ENCODE data around the gene FGF14.

Gene FGF14

GRCh38 chr13:101875717-101876393 is 526.0 kb downstream of the FGF14 start:
- no peak for TF ChIP-seq CTCF (IDR thresholded peaks at IDR 0.05; ENCODE audit: extremely low read depth, insufficient read depth, missing control alignments)
- in situ Hi-C loops (cut with MboI; ENCODE audit: low pct_unique_long_range_greater_than_20kb, low sequenced_read_pairs, unreplicated experiment) = no loop called here
- DNase-seq (ENCODE audit: low spot score) = no peak

- no peak for TF ChIP-seq CTCF (IDR thresholded peaks at IDR 0.05; ENCODE audit: extremely low read depth, insufficient read depth, missing control alignments)
- no peak for DNase-seq (ENCODE audit: low spot score)
- in situ Hi-C loops (cut with MboI; ENCODE audit: low pct_unique_long_range_greater_than_20kb, low sequenced_read_pairs, unreplicated experiment) = no loop called here
Measured at GRCh38 chr13:101875091-101875490, 526.8 kb downstream of the FGF14 start.

- TF ChIP-seq CTCF (IDR thresholded peaks at IDR 0.05; ENCODE audit: extremely low read depth, insufficient read depth, missing control alignments) = no peak
- in situ Hi-C loops (cut with MboI; ENCODE audit: low pct_unique_long_range_greater_than_20kb, low sequenced_read_pairs, unreplicated experiment) = no loop called here
- DNase-seq (ENCODE audit: low spot score) = no peak
Measured at GRCh38 chr13:101869553-101869952, 532.3 kb downstream of the FGF14 start.

- DNase-seq (ENCODE audit: low spot score) = no peak
- no peak for TF ChIP-seq CTCF (IDR thresholded peaks at IDR 0.05; ENCODE audit: extremely low read depth, insufficient read depth, missing control alignments)
- in situ Hi-C loops (cut with MboI; ENCODE audit: low pct_unique_long_range_greater_than_20kb, low sequenced_read_pairs, unreplicated experiment) = no loop called here
Measured at GRCh38 chr13:101868585-101869469, 533.0 kb downstream of the FGF14 start.

GRCh38 chr13:101866889-101867581 is 534.8 kb downstream of the FGF14 start:
- TF ChIP-seq CTCF (IDR thresholded peaks at IDR 0.05; ENCODE audit: extremely low read depth, insufficient read depth, missing control alignments) = no peak
- in situ Hi-C loops (cut with MboI; ENCODE audit: low pct_unique_long_range_greater_than_20kb, low sequenced_read_pairs, unreplicated experiment) = no loop called here
- no peak for DNase-seq (ENCODE audit: low spot score)

- TF ChIP-seq CTCF (IDR thresholded peaks at IDR 0.05; ENCODE audit: extremely low read depth, insufficient read depth, missing control alignments) = no peak
- no peak for DNase-seq (ENCODE audit: low spot score)
- in situ Hi-C loops (cut with MboI; ENCODE audit: low pct_unique_long_range_greater_than_20kb, low sequenced_read_pairs, unreplicated experiment) = no loop called here
Measured at GRCh38 chr13:101858860-101859259, 543.0 kb downstream of the FGF14 start.

All from GM13977 (cell line).